ENCODE results near the gene ST14. TPM values are rescaled to one million over a fixed set of nuclear protein-coding genes. Genes with fewer than 3 reads are reported as not detected.

Gene ST14
- total RNA-seq (2021) (0.17 and 0.30 TPM in 2 replicates), Bru-seq, nascent RNA (percentile 11 among the genes with signal in this experiment), BruChase-seq, experiment 1, labeled RNA remaining after a 2-hour chase (percentile 15 among the genes with signal in this experiment), BruChase-seq, experiment 2, labeled RNA remaining after a 6-hour chase (percentile 17 among the genes with signal in this experiment)
- long read RNA-seq, partial matches to known transcripts: 1 of 1 reads
- long read RNA-seq, other reads (novel, unspliced or antisense): 0 of 1 reads

DNA sequence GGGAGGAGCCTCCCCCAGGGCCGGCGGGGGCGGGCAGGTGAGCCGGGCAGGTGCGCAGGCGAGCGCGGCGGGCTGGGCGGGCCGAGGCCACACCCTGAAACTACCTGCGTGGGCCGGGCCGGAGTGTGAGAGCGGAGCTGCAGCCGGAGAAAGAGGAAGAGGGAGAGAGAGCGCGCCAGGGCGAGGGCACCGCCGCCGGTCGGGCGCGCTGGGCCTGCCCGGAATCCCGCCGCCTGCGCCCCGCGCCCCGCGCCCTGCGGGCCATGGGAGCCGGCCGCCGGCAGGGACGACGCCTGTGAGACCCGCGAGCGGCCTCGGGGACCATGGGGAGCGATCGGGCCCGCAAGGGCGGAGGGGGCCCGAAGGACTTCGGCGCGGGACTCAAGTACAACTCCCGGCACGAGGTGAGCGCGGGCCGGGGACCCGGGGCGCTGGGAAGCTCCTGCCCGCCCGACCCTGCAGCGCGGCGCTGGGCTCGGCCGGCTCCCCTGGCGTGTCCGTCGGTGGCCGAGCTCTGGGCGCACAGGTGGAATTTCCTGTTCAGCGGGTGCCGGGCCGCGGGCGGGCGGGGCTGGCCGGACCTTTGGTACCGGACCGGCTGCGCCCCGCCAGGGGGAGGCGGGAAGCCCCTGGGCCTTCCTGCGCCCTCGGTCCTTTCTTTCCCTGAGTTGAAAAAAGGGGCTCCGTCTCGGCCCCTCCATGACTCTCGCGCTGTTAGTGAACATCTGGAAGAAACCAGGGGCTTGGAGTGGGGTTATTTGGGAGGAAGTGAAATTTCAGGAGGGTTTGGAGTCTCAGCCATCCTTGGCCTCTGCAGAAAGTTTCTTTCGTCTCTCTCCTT lies at the start of gene ST14:
TSS of gene ST14 (plus strand) at position 126 of the 841 bp plus-strand sequence. CDS start at position 324, 198 bp downstream.
- Histone ChIP-seq H3K36me3 (ENCODE audit: insufficient read depth, low read length, poor library complexity, severe bottlenecking) (no peaks in the 10 kb centered on the region), H3K9me3 (ENCODE audit: low read depth, low read length, poor library complexity, severe bottlenecking) (no peaks in the 10 kb centered on the region), H3K27me3 (replicated peaks; ENCODE audit: insufficient read depth, low read depth, low read length, poor library complexity) (peaks cover 55% of the 10 kb centered on the region), H3K4me1 (ENCODE audit: insufficient read depth, low read length, poor library complexity, severe bottlenecking) (peaks cover 9% of the 10 kb centered on the region), H3K27ac (ENCODE audit: low read depth, low read length, poor library complexity, severe bottlenecking) (no peak within 1 kb of the TSS), H3K4me3 (ENCODE audit: low read depth, low read length, poor library complexity, severe bottlenecking) (peak within 1 kb of the TSS; percentile 23)
- peak; percentile 89 for TF ChIP-seq EZH2 (IDR thresholded peaks at IDR 0.05; ENCODE audit: borderline replicate concordance, low read depth, low read length, poor library complexity, severe bottlenecking)
- TF ChIP-seq, protein P1, sequence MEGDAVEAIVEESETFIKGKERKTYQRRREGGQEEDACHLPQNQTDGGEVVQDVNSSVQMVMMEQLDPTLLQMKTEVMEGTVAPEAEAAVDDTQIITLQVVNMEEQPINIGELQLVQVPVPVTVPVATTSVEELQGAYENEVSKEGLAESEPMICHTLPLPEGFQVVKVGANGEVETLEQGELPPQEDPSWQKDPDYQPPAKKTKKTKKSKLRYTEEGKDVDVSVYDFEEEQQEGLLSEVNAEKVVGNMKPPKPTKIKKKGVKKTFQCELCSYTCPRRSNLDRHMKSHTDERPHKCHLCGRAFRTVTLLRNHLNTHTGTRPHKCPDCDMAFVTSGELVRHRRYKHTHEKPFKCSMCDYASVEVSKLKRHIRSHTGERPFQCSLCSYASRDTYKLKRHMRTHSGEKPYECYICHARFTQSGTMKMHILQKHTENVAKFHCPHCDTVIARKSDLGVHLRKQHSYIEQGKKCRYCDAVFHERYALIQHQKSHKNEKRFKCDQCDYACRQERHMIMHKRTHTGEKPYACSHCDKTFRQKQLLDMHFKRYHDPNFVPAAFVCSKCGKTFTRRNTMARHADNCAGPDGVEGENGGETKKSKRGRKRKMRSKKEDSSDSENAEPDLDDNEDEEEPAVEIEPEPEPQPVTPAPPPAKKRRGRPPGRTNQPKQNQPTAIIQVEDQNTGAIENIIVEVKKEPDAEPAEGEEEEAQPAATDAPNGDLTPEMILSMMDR (conservative IDR thresholded peaks at IDR 0.05; ENCODE audit: low read depth, low read length): no peak
- no TSS peak for BruUV-seq (replicated peaks)
- intact Hi-C loops (cut with micrococcal nuclease; ENCODE audit: unreplicated experiment): loop anchor here (10.0 kb wide), 1 partner anchor 365 kb away; no protein-coding TSS in a partner anchor
- ChIA-PET CTCF (no interaction called here), POLR2A (ENCODE audit: low non-redundant PET) (no interaction called here)
- no peak for DNase-seq (ENCODE audit: low spot score)

DNA sequence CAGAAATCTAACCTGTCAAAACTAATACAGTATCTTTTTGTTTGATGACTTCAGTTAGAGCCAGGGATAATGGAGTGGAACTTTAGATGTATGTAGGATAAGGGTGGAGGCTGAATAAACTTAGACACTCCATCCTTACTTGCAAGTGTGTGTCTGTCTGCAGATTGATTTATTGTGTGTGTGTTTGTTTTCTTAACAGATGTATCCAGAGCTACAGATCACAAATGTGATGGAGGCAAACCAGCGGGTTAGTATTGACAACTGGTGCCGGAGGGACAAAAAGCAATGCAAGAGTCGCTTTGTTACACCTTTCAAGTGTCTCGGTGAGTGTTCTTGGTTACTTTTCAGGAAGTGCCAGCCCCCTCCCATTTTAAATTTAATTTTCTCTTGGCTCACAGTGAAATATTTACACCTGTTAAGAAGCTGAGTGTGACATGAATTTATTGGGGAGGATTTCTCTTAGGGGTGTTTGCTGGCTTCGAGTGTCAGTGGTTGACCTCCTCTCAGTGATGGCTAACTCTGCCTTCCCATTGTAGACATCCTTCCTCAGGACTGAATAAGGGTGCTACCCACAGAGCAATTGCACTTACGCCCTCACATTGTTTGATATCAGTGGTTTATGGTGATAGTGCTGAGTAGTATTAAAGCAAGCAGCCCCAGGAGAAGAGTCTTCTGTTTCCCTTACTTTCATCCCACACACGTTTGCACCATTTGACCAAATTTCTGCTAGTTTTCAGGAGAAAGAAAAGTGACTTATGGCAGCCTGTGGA lies 49.1 kb upstream of the ST14 start:
- no peaks in the 10 kb centered on the region for H3K9me3 ChIP-seq (ENCODE audit: low read depth, low read length, poor library complexity, severe bottlenecking)
- intact Hi-C loops (cut with micrococcal nuclease; ENCODE audit: unreplicated experiment): no loop called here
- no peak for TF ChIP-seq EZH2 (IDR thresholded peaks at IDR 0.05; ENCODE audit: borderline replicate concordance, low read depth, low read length, poor library complexity, severe bottlenecking)
- TF ChIP-seq, protein P1 (conservative IDR thresholded peaks at IDR 0.05; ENCODE audit: low read depth, low read length): no peak
- no peak for DNase-seq (ENCODE audit: low spot score)
- H3K4me1 ChIP-seq (ENCODE audit: insufficient read depth, low read length, poor library complexity, severe bottlenecking): peaks cover 4% of the 10 kb centered on the region
- no TSS peak for BruUV-seq (replicated peaks)
- CTCF ChIA-PET: no interaction called here
- no peak overlapping the region for H3K4me3 ChIP-seq (ENCODE audit: low read depth, low read length, poor library complexity, severe bottlenecking)
- POLR2A ChIA-PET (ENCODE audit: low non-redundant PET): no interaction called here
- H3K27me3 ChIP-seq (replicated peaks; ENCODE audit: insufficient read depth, low read depth, low read length, poor library complexity): no peaks in the 10 kb centered on the region
- no peak overlapping the region for H3K27ac ChIP-seq (ENCODE audit: low read depth, low read length, poor library complexity, severe bottlenecking)
- peaks cover 12% of the 10 kb centered on the region for H3K36me3 ChIP-seq (ENCODE audit: insufficient read depth, low read length, poor library complexity, severe bottlenecking)

DNA sequence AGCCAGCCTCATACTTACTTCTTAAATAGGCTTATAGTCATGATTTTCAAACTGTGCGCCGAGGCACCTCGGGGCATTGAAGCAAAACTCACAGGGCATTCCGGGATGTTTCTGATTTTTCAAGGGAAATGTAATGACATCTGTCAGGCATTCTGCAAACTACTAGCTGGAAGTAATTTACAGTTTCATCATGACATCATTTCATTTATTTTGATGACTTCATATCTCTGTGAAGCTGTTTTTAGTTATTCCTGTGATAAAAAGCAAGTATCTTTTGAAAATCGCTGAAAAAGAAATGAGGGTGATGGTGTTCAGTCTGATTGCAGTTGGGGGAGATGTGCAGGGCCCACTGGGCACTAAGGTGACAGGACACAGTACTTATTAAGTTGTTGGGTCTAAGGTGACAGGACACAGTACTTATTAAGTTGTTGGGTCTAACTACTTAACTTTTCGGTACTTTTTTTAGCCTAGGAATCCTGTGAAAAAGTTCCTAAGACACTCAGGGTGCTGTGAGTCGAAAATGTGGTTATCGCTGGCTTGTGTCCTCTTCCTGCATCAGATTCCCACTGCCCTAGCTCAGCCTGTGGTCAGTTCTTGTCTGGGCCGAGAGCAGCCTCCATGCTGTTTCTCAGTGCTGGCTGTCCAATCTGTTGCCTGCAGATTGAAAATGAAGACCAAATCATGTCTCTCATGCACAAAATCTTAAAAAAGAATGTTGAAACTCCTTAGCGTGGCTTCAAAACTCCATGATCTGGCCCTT lies 47.3 kb upstream of the ST14 start:
- Histone ChIP-seq H3K27ac (ENCODE audit: low read depth, low read length, poor library complexity, severe bottlenecking) (no peak overlapping the region), H3K9me3 (ENCODE audit: low read depth, low read length, poor library complexity, severe bottlenecking) (no peaks in the 10 kb centered on the region), H3K4me1 (ENCODE audit: insufficient read depth, low read length, poor library complexity, severe bottlenecking) (peaks cover 6% of the 10 kb centered on the region), H3K4me3 (ENCODE audit: low read depth, low read length, poor library complexity, severe bottlenecking) (no peak overlapping the region), H3K27me3 (replicated peaks; ENCODE audit: insufficient read depth, low read depth, low read length, poor library complexity) (no peaks in the 10 kb centered on the region), H3K36me3 (ENCODE audit: insufficient read depth, low read length, poor library complexity, severe bottlenecking) (peaks cover 12% of the 10 kb centered on the region)
- TF ChIP-seq, protein P1 (conservative IDR thresholded peaks at IDR 0.05; ENCODE audit: low read depth, low read length): no peak
- no peak for TF ChIP-seq EZH2 (IDR thresholded peaks at IDR 0.05; ENCODE audit: borderline replicate concordance, low read depth, low read length, poor library complexity, severe bottlenecking)
- ChIA-PET CTCF (no interaction called here), POLR2A (ENCODE audit: low non-redundant PET) (no interaction called here)
- BruUV-seq (replicated peaks): no TSS peak
- intact Hi-C loops (cut with micrococcal nuclease; ENCODE audit: unreplicated experiment): no loop called here
- DNase-seq (ENCODE audit: low spot score): no peak
